IPS-NIHi11 (cell line): ENCODE measurements around the gene MAPK7.

Experiments used
- DNase-seq: peaks from one replicate; pipeline ENCODE4 v3.0.0; 2012; ENCODE audit warnings: mixed read lengths, low spot score

The MAPK7 gene

GRCh38 chr17:19401321-19402010 is 23.2 kb downstream of the MAPK7 start:
- DNase-seq, result no peak

- DNase-seq, result no peak
These were observed 23.9 kb downstream of the MAPK7 start for GRCh38 chr17:19402171-19402570.

- no peak for DNase-seq
These were observed 24.7 kb downstream of the MAPK7 start for GRCh38 chr17:19403021-19403420.

- no peak for DNase-seq
These were observed 26.0 kb downstream of the MAPK7 start for GRCh38 chr17:19404264-19404663.

GRCh38 chr17:19405114-19405513 is 26.8 kb downstream of the MAPK7 start:
- no peak for DNase-seq

GRCh38 chr17:19407601-19408345 is 29.5 kb downstream of the MAPK7 start:
- no peak for DNase-seq

GRCh38 chr17:19408346-19408710 is 30.0 kb downstream of the MAPK7 start:
- DNase-seq, result no peak

- DNase-seq, result no peak
These were observed 30.8 kb downstream of the MAPK7 start for GRCh38 chr17:19409066-19409465.

- DNase-seq, result no peak
These were observed 31.2 kb downstream of the MAPK7 start for GRCh38 chr17:19409509-19409908.

GRCh38 chr17:19410091-19410490 is 31.8 kb downstream of the MAPK7 start:
- DNase-seq, result no peak

GRCh38 chr17:19410875-19411620 is 32.8 kb downstream of the MAPK7 start, which contains the start of gene RNF112:
Gene RNF112 (plus strand): TSS chr17:19411232. CDS start chr17:19411409, 177 bp downstream.
- peak; percentile 55 for DNase-seq

GRCh38 chr17:19411631-19412030 is 33.3 kb downstream of the MAPK7 start:
- DNase-seq, result no peak

- no peak for DNase-seq
These were observed 34.2 kb downstream of the MAPK7 start for GRCh38 chr17:19412510-19412909.

- no peak for DNase-seq
These were observed 34.7 kb downstream of the MAPK7 start for GRCh38 chr17:19412984-19413383.

- DNase-seq, result no peak
These were observed 35.5 kb downstream of the MAPK7 start for GRCh38 chr17:19413761-19414160.

GRCh38 chr17:19414396-19415280 is 36.3 kb downstream of the MAPK7 start:
- no peak for DNase-seq

- DNase-seq, result no peak
These were observed 37.0 kb downstream of the MAPK7 start for GRCh38 chr17:19415311-19415710.

- DNase-seq, result no peak
These were observed 37.8 kb downstream of the MAPK7 start for GRCh38 chr17:19415806-19416775.

GRCh38 chr17:19417611-19418010 is 39.3 kb downstream of the MAPK7 start:
- DNase-seq, result no peak

GRCh38 chr17:19418251-19418992 is 40.1 kb downstream of the MAPK7 start:
- no peak for DNase-seq
